ENCODE measurements around the gene ANKDD1B.

- TF ChIP-seq CTCF (conservative IDR thresholded peaks at IDR 0.05 in 1 of 2, IDR thresholded peaks at IDR 0.05 in 1 of 2; ENCODE audit: low read depth in 1 of 2, low read length in 2 of 2) (no peak), EZH2 (IDR thresholded peaks at IDR 0.05; ENCODE audit: low read length, missing control alignments) (no peak)
Observed at GRCh38 chr5:75612901-75613300, 1.6 kb downstream of the ANKDD1B start.

Data from fibroblast of lung (primary cell).